HG02678 (cell line): ENCODE results near the gene SPEF2.
"Not testable (repeated sequence)": the region's sequence is repeated elsewhere in the genome, so short reads cannot be mapped to it uniquely, and the experiment has no call there.

Experiments used
- ATAC-seq: cut with Tn5 transposase; IDR thresholded peaks from one replicate; pipeline ENCODE4 v1.9.1; 2021; ENCODE audit warnings: mild to moderate bottlenecking, moderate library complexity; ENCODE audit not compliant: unreplicated experiment

SPEF2 gene

DNA sequence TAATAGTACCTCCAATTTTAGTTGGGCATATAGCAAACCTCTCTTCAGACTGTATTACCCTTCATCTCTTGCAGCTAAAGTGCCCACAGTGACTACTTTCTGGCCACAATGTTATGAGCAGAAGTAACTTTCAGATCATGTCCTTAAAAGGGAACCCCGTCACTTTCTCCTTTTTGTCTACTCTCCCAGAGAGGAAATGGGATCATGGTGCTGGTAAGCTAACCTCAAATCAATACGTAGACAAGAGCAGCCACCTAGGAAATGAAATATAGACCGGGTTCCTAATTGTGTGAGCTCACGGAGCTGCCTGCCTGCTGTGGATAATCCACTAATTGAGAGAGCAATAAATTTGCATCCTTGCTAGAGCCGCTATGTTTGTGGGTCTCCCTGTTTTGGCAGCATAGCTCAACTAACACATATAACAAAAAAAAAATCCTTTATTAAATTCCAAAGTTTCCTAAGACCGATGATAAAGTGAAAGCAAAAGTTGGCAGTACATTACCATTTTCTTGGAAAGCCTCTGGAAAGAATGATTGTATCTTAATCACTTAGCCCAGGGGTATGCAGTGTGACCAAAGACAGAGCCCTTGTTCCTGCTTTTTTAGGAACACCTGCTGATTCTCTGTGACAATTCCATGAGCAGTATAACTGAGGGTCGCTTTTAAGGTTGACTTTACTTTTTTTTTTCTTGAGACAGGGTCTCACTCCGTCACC, 233.5 kb downstream of the SPEF2 start:
- ATAC-seq = no peak

GRCh38 chr5:35852084-35852734, 234.5 kb downstream of the SPEF2 start:
- ATAC-seq = no peak

DNA sequence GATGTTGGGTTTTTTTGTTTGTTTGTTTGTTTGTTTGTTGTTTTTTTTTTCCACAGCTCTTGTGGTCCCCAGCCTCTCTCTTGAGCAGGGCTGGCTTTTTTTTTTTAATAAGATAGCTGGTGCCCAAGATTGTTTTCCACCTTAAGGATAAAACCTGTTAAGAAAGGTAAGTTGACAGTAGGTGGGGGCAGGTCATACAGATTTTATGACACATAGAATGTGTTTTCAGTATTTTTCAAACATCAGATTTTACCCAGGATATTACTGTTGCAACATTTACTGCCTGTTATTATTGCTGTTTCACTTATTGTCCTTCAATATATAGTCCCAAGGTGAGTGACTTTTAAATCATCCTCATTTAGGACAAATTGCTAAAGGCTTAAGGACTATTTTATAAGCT, 235.1 kb downstream of the SPEF2 start:
- no peak for ATAC-seq

GRCh38 chr5:35853631-35854030, 236.0 kb downstream of the SPEF2 start:
- no peak for ATAC-seq

DNA sequence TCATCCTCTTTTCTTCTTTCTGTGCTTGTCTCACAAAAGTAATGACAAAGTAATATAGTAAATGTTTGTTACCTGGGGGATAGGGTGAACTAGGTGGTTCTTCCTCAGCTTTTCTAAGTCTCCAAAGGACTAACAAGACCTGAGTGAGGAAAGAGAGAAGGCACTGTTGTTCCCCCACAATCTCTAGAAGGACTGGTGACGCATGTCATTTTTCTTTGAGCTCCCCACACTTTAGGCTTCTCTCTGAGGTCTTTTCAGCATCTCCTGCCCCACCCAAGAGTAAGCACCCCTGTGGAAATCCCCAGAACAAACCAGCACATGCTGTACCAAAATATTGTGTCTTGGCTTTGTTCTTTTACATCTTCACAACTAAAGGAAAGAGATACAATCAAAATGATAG, 236.6 kb downstream of the SPEF2 start:
- ATAC-seq = no peak

- no peak for ATAC-seq
These were observed 237.5 kb downstream of the SPEF2 start for GRCh38 chr5:35855187-35855586.

DNA sequence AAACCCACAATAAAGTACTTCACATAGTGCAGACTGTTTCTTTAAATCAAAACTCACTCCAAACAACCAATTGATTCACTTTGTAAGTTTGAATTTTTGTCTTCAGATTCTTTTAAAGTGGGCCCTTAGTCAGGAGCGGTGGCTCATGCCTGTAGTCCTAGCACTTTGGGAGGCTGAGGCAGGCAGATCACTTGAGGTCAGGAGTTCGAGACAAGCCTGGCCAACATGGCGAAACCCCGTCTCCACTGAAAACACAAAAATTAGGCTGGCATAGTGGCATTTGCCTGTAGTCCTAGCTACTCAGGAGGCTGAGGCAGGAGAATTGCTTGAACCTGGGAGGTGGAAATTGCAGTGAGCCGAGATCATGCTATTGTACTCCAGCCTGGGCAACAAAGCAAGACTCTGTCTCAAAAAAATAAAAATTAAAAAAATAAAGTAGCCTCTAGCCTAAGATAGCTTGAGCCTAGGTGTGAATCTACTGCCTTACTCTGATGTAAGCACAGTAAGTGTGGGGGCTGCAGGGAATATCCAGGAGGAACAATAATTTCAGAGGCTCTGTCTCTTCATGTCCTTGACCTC, 238.6 kb downstream of the SPEF2 start:
- ATAC-seq = not testable (repeated sequence)

GRCh38 chr5:35856765-35857351, 239.2 kb downstream of the SPEF2 start, which contains the start of gene IL7R:
Gene IL7R (plus strand): TSS chr5:35856891. CDS start chr5:35856978, 87 bp downstream.
- ATAC-seq = no peak

DNA sequence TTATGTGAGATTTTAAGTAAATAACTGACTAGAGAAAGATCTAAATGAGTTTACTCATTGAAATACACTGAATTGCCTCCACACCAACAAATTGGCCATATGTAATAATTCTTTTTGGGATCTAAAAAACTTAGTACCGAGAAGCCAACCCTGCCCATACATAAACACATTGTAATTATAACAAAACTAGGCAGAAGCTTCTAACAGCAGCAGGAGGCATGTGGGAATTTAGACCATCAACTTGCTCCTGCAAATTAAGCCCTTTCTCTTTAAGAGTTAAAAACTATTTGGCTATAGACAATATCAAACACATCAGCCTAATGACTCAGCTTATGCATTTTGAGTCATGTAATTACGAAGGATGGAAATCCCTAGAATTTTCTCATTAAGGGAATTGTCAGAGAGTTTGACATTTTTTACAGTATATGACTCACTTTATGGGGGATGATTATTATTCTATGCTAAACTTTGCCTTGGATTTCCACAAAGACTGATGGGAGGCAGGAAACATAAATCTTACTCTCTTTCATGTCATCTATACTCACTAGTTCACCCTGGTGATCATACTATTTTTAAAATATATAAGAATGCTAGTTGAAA, 240.0 kb downstream of the SPEF2 start:
- ATAC-seq = no peak

GRCh38 chr5:35859101-35859661, 241.5 kb downstream of the SPEF2 start:
- ATAC-seq = no peak

- ATAC-seq = no peak
These were observed 243.0 kb downstream of the SPEF2 start for GRCh38 chr5:35860686-35861085.

GRCh38 chr5:35861718-35862117, 244.1 kb downstream of the SPEF2 start:
- no peak for ATAC-seq

- no peak for ATAC-seq
These were observed 244.5 kb downstream of the SPEF2 start for GRCh38 chr5:35862126-35862525.

DNA sequence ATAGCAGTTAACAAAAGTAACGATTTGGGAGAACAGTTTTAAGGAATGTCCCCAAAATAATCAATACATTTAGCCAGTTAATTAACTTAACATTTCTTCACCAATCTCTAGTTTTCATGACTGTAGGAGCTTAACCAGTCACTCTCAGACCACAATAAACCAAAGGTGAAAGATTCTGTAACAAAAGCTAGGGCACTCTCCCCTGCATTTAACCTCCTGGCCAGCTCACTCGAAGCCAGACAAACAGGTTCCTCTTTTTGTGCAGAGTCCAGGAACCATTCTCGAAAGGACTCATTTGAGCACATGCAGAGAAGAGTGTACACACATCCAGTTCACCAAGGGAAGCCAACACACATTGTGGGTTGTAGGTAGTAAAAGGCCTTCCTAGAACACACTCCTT, 245.5 kb downstream of the SPEF2 start:
- no peak for ATAC-seq
